Measurements from ENCODE around the gene PHF19.
A peak's percentile ranks its signal among the peaks of the same experiment; 100 is the strongest.

PHF19 gene

DNA sequence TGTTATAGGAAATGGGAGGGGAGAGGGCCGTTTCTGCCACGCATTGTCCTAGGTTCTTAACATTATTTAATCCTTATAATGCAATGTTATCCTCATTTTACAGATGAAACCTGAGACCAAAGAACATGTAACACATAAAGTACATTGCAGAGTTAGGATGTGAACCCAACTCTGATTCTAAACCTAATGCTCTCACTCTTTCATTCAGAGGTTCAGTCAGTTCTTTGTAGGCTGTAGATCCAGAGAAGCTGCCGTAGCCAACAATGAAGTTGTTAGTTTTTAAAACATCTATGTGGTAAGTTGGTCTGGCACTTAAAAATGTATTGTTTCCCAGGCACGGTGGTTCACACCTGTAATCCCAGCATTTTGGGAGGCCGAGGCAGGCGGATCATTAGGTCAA lies 23.8 kb downstream of the PHF19 start:
- DNase-seq (ENCODE audit: low spot score), result no peak

- DNase-seq (ENCODE audit: low spot score), result no peak
Measured at GRCh38 chr9:120852240-120853010, 24.6 kb downstream of the PHF19 start.

GRCh38 chr9:120851449-120851848 lies 25.5 kb downstream of the PHF19 start:
- no peak for DNase-seq (ENCODE audit: low spot score)

DNA sequence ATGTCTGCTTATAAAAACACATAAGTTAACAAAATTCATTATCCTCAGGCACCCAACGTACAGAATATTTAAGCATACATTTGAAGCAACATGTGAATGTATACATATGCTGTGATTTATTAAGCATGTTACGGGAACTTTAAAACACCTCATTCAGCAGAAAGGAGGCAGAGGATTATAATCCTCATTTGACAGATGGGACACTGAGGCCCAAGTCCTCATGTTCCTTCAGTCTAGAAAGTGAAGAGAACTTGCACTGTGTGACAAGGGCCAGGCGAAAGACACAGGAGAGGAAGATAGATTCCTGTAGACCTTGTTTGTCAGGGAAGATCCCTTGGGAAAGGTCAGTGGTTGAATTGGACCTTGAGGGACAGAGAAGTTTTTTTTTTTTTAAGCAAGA lies 26.7 kb downstream of the PHF19 start:
- no peak for DNase-seq (ENCODE audit: low spot score)

- DNase-seq (ENCODE audit: low spot score), result no peak
Measured at GRCh38 chr9:120846906-120847305, 30.1 kb downstream of the PHF19 start.

DNA sequence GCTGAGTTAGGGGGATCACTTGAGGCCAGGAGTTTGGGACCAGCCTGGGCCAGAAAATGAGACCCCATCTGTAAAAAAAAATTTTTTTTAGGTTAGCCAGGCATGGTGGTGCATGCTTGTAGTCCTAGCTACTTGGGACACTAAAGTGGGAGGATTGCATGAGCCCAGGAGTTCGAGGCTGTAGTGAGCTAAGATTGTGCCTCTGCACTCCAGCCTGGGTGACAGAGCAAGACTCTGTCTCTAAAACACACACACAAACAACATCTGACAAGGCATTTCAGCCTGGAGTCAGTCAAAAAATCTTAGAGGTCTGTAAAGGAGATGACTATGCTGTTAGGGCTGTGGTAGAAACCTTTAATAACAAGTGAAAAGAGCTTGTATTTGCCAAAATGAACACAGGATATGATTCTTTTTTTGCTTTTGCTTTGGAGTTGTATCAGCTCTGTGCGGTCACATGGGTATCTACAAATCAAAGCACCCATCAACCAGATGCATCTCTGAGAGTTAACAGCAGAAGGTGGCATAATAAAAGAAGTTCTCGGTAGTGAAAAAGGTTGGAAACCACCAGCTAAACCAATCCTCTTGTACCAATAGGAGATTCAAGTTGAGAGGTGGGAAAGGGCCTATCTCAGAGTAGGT lies 30.6 kb downstream of the PHF19 start:
- no peak for DNase-seq (ENCODE audit: low spot score)

GRCh38 chr9:120845255-120845654 lies 31.7 kb downstream of the PHF19 start:
- no peak for DNase-seq (ENCODE audit: low spot score)

- peak; percentile 95 for DNase-seq (ENCODE audit: low spot score)
Measured at GRCh38 chr9:120842685-120843485, 34.1 kb downstream of the PHF19 start, which contains the start of gene PSMD5. Gene PSMD5, minus strand, starts transcription at chr9:120842922. Its CDS starts 13 bp downstream, at chr9:120842909.

DNA sequence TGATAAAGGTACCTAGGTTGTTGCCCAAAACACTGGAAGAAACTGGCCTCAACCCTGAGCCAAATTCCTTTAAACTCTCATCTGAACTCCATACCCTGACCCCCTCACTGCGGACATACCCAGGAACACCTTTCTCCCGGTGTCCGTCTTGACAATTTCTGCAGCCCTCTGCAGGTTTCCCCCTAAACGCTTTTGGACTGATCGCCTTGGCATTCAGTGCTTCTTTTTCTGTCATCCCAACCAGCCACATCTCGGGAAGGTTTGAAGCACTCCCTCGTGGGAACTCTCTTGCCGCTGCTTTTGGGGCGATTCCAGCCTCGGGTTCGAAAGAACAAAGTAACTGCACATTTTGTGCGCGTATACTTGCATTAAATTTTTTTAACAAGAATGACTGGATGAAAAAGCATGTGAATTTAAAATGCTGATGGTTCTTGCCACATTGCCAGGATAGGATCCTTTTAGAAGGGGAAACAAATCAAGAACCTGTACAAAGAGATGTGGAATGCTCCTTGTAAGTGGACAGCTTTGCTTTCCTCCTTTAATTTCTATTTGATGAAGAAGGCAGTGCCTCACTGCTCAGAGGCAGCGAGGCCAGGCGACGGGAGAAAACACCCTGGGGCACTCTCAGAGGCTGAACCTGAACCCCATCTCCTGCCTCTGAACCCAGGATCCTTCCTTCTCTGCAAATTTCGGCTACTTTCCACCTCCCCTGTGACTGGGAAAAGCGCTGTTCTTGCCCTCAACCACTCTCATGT lies 34.9 kb downstream of the PHF19 start:
- no peak for DNase-seq (ENCODE audit: low spot score)

GRCh38 chr9:120839146-120839545 lies 37.8 kb downstream of the PHF19 start:
- no peak for DNase-seq (ENCODE audit: low spot score)

DNA sequence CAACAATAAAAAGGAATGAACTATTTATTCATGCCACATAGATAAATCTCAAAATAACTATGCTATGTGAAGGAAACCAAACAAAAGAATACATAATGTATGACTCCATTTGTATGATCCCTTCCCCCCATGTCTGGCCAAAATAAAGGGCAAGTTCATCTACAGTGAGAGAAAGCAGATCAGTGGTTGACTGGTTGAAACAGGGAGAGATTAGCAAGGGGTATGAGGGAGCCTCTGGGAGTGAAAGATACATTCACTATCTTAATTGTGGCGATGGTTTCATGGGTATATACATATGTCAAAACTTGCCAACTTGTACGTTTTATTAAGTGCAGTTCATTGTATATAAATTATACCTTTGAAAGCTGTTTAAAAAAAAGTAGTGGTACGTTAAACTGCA lies 39.1 kb downstream of the PHF19 start:
- no peak for DNase-seq (ENCODE audit: low spot score)

DNA sequence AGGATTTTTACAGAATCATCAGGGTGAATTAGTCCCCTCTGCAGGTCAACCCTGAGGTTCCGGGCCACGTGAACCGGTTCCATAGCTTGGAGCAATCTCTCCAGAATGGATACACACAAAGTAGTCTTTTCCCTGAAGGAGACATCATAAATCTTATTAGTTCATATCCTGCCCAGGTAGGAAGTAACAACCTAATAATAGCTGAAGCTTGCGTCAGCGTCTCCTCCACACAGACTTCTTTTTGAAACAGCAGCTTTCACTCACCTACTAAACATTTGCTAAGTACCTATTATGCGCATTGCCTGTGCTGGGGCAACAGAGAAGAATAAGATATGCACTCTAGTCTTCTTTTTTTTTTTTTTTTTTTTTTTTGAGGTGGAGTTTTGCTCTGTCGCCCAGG lies 43.7 kb downstream of the PHF19 start:
- no peak for DNase-seq (ENCODE audit: low spot score)

DNA sequence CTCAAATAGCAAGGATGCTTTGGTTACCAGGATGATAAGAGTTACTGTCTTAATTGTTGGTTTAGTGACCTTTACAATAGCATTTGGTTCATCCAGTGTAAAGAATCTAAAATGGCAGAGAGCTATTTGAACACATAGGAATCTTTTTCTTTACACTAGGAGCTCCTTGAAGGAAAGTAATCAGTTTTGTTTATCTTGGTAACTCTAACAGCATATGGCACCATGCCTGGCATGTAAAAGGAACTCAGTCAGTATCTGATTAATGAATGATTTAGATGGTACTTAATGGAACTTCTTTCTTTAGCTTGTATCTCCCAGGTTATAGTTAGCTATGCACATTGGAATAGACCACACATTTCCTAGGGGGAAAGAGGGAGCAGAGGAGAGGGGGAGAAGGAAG lies 44.2 kb downstream of the PHF19 start:
- DNase-seq (ENCODE audit: low spot score), result no peak

- no peak for DNase-seq (ENCODE audit: low spot score)
Measured at GRCh38 chr9:120830865-120831264, 46.1 kb downstream of the PHF19 start.

DNA sequence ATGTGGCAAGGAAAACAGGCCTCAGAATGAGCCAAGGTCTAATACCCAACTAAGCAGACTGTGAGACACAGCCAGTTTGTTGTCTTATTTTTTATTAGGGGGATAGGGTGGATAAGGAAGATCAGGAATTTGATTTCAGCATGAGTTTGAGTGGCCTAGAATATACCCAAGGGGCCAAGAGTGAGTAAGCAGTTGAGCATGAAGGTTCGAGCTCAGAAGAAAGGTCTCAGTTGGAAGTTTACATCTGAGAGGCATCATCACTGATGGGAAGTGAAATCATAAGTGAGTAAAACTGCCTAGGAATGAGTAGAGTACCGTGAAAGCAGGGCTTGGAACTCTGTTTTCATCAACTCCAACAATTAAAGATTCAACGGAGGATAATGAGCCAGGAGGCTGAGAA lies 46.8 kb downstream of the PHF19 start:
- DNase-seq (ENCODE audit: low spot score), result no peak

DNA sequence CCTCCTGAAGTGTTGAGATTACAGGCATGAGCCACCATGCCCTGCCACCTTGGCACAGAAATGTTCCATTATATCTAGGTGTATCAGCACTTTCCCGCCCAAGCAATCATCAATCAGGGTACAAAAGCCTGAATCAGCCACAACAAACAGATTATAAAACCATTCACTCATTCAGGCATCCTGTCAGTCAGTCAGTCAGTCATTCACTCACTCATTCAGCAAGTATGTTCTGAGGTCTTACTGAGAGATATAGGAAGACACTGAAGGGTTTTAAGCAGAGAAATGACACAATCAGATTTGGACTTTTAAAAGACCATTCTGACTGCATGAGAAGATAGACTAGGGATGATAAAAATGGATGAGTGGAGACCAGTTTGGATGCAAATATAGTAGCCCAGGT lies 47.3 kb downstream of the PHF19 start:
- DNase-seq (ENCODE audit: low spot score), result no peak

- no peak for DNase-seq (ENCODE audit: low spot score)
Measured at GRCh38 chr9:120820095-120820494, 56.9 kb downstream of the PHF19 start.

- DNase-seq (ENCODE audit: low spot score), result no peak
Measured at GRCh38 chr9:120818595-120818994, 58.4 kb downstream of the PHF19 start.

GRCh38 chr9:120815075-120815474 lies 61.9 kb downstream of the PHF19 start:
- DNase-seq (ENCODE audit: low spot score), result no peak

DNA sequence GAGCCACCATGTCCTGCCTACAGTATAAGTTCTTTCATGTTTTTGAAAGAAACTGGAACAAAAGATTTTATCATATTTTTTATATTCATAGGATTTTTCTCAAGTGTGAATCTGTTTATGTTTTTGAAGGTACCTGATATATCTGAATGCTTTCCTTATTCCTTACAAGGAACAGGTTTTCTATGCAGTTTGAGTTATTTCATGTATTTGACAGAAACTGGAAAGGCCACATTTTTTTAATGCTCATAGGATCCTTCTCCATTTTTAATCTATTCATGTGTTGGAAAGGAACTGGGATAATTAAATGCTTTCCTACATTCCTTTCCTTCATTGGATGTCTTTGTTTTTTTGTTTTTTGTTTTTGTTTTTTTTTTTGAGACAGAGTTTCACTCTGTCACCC lies 68.1 kb downstream of the PHF19 start:
- DNase-seq (ENCODE audit: low spot score), result no peak

- DNase-seq (ENCODE audit: low spot score), result no peak
Measured at GRCh38 chr9:120807607-120808379, 69.2 kb downstream of the PHF19 start.
